GM12864 (cell line): Measurements from ENCODE around the gene C5orf52.
"Not testable (repeated sequence)": the region's sequence is repeated elsewhere in the genome, so short reads cannot be mapped to it uniquely, and the experiment has no call there.

Experiments used
- DNase-seq: peaks from one replicate; pipeline ENCODE4 v3.0.0-alpha.2; 2011; ENCODE audit warnings: low read depth
- H3K4me3 ChIP-seq: 2 replicates; pipeline ENCODE4 v1.5.1; 2011; ENCODE audit warnings: mild to moderate bottlenecking, low read depth, low read length, control low read depth
- TF ChIP-seq, protein P1 (sequence below): IDR thresholded peaks from 2 replicates; pipeline ENCODE4 v1.5.1; 2011; ENCODE audit warnings: low read depth, mild to moderate bottlenecking, moderate library complexity, low read length, control low read depth, inconsistent platforms; ENCODE audit errors: missing control alignments

Gene C5orf52

DNA sequence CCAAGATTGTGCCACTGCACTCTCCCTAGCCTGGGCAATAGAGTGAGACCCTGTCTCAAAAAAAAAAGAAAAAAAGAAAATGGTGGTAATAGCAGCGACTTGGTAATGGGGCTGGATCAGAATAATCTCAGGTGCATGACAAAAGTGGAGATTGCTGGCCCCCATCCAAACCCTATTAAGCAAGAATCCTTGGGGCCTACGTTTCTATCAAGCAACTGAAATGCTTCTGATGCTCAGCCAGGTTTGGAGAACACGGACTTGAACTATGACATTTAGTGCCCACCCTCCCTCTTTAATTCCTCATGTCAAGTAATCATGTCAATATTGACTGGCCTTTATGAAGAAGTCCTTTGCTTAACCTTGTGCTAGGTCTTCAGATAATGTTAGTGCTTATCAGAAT, 6.6 kb downstream of the C5orf52 start:
- TF ChIP-seq, protein P1, sequence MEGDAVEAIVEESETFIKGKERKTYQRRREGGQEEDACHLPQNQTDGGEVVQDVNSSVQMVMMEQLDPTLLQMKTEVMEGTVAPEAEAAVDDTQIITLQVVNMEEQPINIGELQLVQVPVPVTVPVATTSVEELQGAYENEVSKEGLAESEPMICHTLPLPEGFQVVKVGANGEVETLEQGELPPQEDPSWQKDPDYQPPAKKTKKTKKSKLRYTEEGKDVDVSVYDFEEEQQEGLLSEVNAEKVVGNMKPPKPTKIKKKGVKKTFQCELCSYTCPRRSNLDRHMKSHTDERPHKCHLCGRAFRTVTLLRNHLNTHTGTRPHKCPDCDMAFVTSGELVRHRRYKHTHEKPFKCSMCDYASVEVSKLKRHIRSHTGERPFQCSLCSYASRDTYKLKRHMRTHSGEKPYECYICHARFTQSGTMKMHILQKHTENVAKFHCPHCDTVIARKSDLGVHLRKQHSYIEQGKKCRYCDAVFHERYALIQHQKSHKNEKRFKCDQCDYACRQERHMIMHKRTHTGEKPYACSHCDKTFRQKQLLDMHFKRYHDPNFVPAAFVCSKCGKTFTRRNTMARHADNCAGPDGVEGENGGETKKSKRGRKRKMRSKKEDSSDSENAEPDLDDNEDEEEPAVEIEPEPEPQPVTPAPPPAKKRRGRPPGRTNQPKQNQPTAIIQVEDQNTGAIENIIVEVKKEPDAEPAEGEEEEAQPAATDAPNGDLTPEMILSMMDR, result no peak
- no peak for DNase-seq
- H3K4me3 ChIP-seq, result no peak overlapping the region

DNA sequence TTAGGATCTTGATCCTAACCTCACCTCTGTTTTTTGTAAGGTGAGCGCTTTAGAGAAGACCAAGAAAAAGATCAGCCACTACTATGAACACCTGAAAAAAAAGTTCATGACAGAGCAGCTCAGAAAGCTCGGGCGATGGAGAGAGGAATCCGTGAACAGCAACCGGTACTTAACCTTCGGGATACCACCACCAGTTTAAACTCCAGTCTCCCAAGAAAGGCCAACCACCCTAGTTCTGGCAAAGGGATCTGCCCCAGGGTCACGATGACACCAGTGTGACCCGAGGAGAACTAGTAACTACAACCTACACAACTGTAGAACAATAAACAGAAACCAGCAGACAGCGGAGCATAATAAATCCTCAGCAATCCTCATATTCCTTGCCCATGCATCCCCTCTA, 8.5 kb downstream of the C5orf52 start:
- no peak for DNase-seq
- TF ChIP-seq, protein P1, result no peak
- H3K4me3 ChIP-seq, result no peak overlapping the region

DNA sequence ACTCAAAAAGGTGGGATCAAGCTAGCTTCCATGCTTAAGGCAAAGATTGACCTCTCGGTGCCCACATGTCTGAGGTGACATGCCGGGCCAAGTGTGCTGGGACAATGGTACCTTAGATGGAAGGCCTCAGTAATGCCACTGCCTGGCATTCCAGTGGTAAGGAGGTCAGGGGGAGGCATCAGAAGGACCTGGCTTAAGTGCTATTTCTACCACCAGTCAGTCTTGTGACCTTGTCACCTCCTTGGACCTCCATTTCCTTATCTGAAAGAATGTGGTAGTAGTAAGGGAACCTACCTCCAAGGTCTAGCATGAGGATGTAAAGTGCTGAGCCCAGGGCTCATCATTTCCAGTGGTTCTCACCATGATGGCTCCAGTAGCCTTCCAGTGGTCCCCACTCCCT, 8.9 kb downstream of the C5orf52 start:
- H3K4me3 ChIP-seq, result no peak overlapping the region
- TF ChIP-seq, protein P1, result no peak
- DNase-seq, result no peak

DNA sequence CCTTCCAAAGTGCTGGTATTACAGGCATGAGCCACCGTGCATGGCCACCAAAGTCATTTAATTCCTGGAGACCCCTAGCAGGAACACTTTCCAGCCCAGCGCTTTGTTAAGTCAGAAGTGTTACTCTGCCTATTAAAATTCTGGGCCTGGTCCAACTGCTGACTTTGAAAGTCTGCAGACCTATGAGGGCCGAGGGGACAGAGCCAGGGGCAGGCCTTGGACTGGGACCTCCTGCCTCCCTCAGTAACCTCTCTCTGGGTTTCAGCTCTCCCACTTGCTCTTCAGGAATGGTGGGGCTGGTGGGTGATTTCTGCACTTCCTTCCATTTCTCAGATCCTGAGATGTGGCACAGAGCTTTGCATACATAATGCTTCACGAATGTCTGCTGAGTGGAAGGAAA, 9.7 kb downstream of the C5orf52 start:
- no peak overlapping the region for H3K4me3 ChIP-seq
- no peak for DNase-seq
- TF ChIP-seq, protein P1, result no peak

DNA sequence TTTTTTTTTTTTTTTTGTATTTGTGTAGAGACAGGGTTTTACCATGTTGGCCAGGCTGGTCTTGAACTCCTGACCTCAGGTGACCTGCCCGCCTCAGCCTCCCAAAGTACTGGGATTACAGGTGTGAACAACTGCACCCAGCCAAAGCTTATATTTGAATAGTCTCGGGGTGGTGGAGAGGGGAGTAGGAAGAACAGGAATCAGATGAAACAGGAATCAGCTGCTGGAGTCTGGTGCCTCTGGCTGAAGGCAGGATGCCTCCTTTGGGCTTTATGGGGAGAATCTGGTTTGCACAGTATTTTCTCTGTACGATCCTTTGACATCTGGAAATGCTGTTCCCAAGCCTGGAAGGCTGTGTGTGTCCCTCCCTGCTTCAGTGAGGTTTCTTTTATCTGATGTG, 10.9 kb downstream of the C5orf52 start:
- TF ChIP-seq, protein P1, result no peak
- no peak overlapping the region for H3K4me3 ChIP-seq
- DNase-seq, result no peak

DNA sequence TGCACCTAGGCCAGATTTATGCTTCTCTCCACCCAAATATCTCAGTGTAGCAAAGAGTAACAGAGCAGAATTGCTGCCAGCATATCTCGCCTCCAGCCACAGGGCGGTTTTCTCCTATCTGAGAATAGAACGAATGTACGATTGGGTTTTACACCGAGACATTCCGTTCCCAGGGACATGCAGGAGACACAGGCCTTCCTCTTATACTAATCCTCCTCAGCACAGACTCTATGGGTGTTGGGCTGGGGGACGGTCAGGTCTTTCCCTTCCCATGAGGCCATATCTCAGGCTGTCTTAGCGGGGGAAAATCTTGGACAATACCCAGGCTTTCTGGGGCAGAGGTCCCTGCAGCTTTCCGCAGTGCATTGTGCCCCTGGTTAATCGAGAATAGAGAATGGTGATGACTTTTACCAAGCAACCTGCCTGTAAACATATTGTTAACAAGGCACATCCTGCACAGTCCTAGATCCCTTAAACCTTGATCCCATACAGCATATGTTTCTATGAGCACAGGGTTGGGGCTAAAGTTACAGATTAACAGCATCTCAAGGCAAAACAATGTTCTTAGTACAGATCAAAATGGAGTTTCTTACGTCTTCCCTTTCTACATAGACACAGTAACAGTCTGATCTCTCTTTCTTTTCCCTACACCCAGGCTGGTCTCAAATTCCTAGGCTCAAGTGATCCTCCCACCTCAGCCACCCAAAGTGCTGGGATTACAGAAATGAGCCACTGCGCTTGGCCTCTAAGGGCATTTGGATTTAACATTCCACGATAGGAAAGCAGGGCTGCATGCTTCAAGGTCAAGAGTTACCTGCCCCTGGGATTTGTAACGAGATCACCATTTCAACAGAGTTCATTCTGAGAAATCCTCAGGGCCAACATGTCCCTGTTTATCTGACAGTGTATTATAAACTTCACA, 15.2 kb downstream of the C5orf52 start:
- DNase-seq, H3K4me3 ChIP-seq: not testable (repeated sequence)

DNA sequence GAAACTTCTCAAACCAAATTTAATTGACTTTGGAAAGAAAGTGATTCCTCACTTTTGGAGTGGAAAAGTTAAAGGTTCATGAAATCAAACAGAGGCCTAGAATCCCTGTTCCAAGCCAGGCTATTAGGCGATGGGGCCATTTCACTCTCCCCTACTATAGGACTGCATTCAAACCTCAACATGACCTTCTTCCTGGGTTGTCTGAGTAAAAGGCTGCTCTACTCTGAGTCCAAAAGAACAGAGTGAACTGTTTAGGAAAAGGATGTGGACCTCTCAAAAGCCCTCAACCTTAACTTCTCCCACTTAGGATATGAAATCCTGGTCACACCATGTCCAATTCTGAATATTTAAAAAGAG, 15.8 kb downstream of the C5orf52 start:
- TF ChIP-seq, protein P1, result no peak
- H3K4me3 ChIP-seq, result no peak overlapping the region
- no peak for DNase-seq
